Measurements from ENCODE around the gene GPR12. TPM values are rescaled to one million over a fixed set of nuclear protein-coding genes. Genes with fewer than 3 reads are reported as not detected.
"Not testable (repeated sequence)": the region's sequence is repeated elsewhere in the genome, so short reads cannot be mapped to it uniquely, and the experiment has no call there.

Gene GPR12
- total and polyA plus RNA-seq, 3 donors from 2014 or later, result 0.06 to 0.15 TPM; not detected in 1

GRCh38 chr13:26742691-26743358 lies 17.8 kb downstream of the GPR12 start:
- 20 to 28% methylated on average over 21 to 25 of the region's 25 CpGs for WGBS, 2 donors
- no peaks in the 10 kb centered on the region for H3K36me3 ChIP-seq (ENCODE audit: low read depth, missing control alignments)
- no peaks in the 10 kb centered on the region for H3K4me1 ChIP-seq
- no peak overlapping the region for H3K27ac ChIP-seq
- TF ChIP-seq CTCF (IDR thresholded peaks at IDR 0.05) (no peak), POLR2A (IDR thresholded peaks at IDR 0.05) (no peak)
- DNase-seq, result no peak
- peak overlapping the region; percentile 10 to 31 for H3K4me3 ChIP-seq
- no peaks in the 10 kb centered on the region for H3K27me3 ChIP-seq
- H3K9me3 ChIP-seq, result no peaks in the 10 kb centered on the region
- intact Hi-C loops (cut with DNase I; ENCODE audit: low total_unique reads), result no loop called here

- DNase-seq, result no peak
- Histone ChIP-seq H3K27ac (no peak overlapping the region), H3K36me3 (ENCODE audit: low read depth, missing control alignments) (no peaks in the 10 kb centered on the region), H3K4me1 (no peaks in the 10 kb centered on the region), H3K9me3 (no peaks in the 10 kb centered on the region), H3K4me3 (no peak overlapping the region), H3K27me3 (no peaks in the 10 kb centered on the region)
- intact Hi-C loops (cut with DNase I; ENCODE audit: low total_unique reads), result no loop called here
- TF ChIP-seq POLR2A (IDR thresholded peaks at IDR 0.05) (no peak), CTCF (IDR thresholded peaks at IDR 0.05) (no peak)
- 84 to 88% methylated on average over 9 of the region's 9 CpGs for WGBS, 2 donors
Measured at GRCh38 chr13:26735677-26736076, 24.9 kb downstream of the GPR12 start.

GRCh38 chr13:26727633-26728032 lies 33.0 kb downstream of the GPR12 start:
- intact Hi-C loops (cut with DNase I; ENCODE audit: low total_unique reads), result no loop called here
- no peaks in the 10 kb centered on the region for H3K27me3 ChIP-seq
- H3K4me3 ChIP-seq, result no peak overlapping the region
- H3K9me3 ChIP-seq, result no peaks in the 10 kb centered on the region
- no peak overlapping the region for H3K27ac ChIP-seq
- H3K4me1 ChIP-seq, result no peaks in the 10 kb centered on the region
- H3K36me3 ChIP-seq (ENCODE audit: low read depth, missing control alignments), result no peaks in the 10 kb centered on the region
- DNase-seq, result no peak
- TF ChIP-seq CTCF (IDR thresholded peaks at IDR 0.05) (no peak), POLR2A (IDR thresholded peaks at IDR 0.05) (no peak)

GRCh38 chr13:26727122-26727521 lies 33.5 kb downstream of the GPR12 start:
- 84 to 87% methylated on average over 3 of the region's 3 CpGs for WGBS, 2 donors
- Histone ChIP-seq H3K4me1 (no peaks in the 10 kb centered on the region), H3K4me3 (no peak overlapping the region), H3K27ac (no peak overlapping the region), H3K9me3 (no peaks in the 10 kb centered on the region), H3K27me3 (no peaks in the 10 kb centered on the region), H3K36me3 (ENCODE audit: low read depth, missing control alignments) (no peaks in the 10 kb centered on the region)
- DNase-seq, result no peak
- intact Hi-C loops (cut with DNase I; ENCODE audit: low total_unique reads), result no loop called here
- no peak for TF ChIP-seq POLR2A (IDR thresholded peaks at IDR 0.05)
- no peak for TF ChIP-seq CTCF (IDR thresholded peaks at IDR 0.05)

- TF ChIP-seq CTCF (IDR thresholded peaks at IDR 0.05), result no peak
- TF ChIP-seq POLR2A (IDR thresholded peaks at IDR 0.05), result no peak
- 92% methylated on average over 8 of the region's 8 CpGs for WGBS, 2 donors
Measured at GRCh38 chr13:26726684-26727083, 33.9 kb downstream of the GPR12 start.

GRCh38 chr13:26723620-26724019 lies 37.0 kb downstream of the GPR12 start:
- intact Hi-C loops (cut with DNase I; ENCODE audit: low total_unique reads); H3K4me1 ChIP-seq; H3K27ac ChIP-seq; H3K4me3 ChIP-seq; DNase-seq; H3K36me3 ChIP-seq (ENCODE audit: low read depth, missing control alignments); H3K9me3 ChIP-seq; H3K27me3 ChIP-seq: not testable (repeated sequence)
- WGBS, 2 donors, result no CpG with 5 or more reads among the region's 31 CpGs

More at GRCh38 chr13:26726684-26727083, 33.9 kb downstream of the GPR12 start:
- no peaks in the 10 kb centered on the region for H3K9me3 ChIP-seq
- H3K36me3 ChIP-seq (ENCODE audit: low read depth, missing control alignments), result no peaks in the 10 kb centered on the region
- no peaks in the 10 kb centered on the region for H3K4me1 ChIP-seq
- no peak overlapping the region for H3K27ac ChIP-seq
- H3K4me3 ChIP-seq, result no peak overlapping the region
- intact Hi-C loops (cut with DNase I; ENCODE audit: low total_unique reads), result no loop called here
- no peaks in the 10 kb centered on the region for H3K27me3 ChIP-seq
- DNase-seq, result no peak
